ENCODE measurements around the gene PAQR7.

The PAQR7 gene, protein sequence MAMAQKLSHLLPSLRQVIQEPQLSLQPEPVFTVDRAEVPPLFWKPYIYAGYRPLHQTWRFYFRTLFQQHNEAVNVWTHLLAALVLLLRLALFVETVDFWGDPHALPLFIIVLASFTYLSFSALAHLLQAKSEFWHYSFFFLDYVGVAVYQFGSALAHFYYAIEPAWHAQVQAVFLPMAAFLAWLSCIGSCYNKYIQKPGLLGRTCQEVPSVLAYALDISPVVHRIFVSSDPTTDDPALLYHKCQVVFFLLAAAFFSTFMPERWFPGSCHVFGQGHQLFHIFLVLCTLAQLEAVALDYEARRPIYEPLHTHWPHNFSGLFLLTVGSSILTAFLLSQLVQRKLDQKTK

GRCh38 chr1:25875154-25875855 lies at the start of gene PAQR7:
Gene PAQR7 (minus strand): TSS chr1:25875708. CDS start chr1:25863839, 11,869 bp downstream.
- Histone ChIP-seq H3K27me3 (ENCODE audit: low read depth, low read length) (no peaks in the 10 kb centered on the region), H3K4me3 (ENCODE audit: low read depth in 1 of 2, low read length in 2 of 2) (peak within 1 kb of the TSS; percentile 57 to 74), H3K36me3 (ENCODE audit: control insufficient read depth in 1 of 2, insufficient read depth in 2 of 2, low read length in 2 of 2) (peaks cover 0 to 3% of the 10 kb centered on the region in 2 donors), H3K27ac (ENCODE audit: low read length) (peak within 1 kb of the TSS; percentile 14), H3K9me3 (ENCODE audit: control insufficient read depth in 1 of 2, low read length in 2 of 2) (no peaks in the 10 kb centered on the region), H3K4me1 (ENCODE audit: control insufficient read depth in 1 of 2, insufficient read depth in 2 of 2, low read length in 2 of 2) (peaks cover 18 to 31% of the 10 kb centered on the region in 2 donors)

DNA sequence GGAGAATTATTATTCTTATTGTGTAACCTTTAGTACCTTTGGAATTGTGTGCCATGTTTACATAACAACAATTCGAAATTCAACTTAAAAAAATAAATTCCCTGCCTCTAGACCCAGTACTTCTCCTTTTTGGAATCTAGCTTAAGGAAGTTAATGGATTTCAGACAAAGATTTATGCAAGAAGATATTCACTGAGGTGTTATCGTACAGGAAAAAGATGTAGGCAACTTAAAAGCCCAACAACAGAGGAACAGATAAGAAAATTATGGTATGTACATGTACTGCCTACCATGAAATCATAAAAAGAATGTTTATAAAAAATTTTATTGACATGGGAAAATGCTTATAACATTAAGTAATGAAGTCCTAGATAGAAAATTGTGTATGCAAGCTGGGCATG lies 48.9 kb upstream of the PAQR7 start:
- Histone ChIP-seq H3K27me3 (ENCODE audit: low read depth, low read length) (peaks cover 5% of the 10 kb centered on the region), H3K4me1 (ENCODE audit: control insufficient read depth in 1 of 2, insufficient read depth in 2 of 2, low read length in 2 of 2) (peaks cover 0 to 27% of the 10 kb centered on the region in 2 donors), H3K36me3 (ENCODE audit: control insufficient read depth in 1 of 2, insufficient read depth in 2 of 2, low read length in 2 of 2) (no peaks in the 10 kb centered on the region), H3K27ac (ENCODE audit: low read length) (no peak overlapping the region), H3K4me3 (ENCODE audit: low read depth in 1 of 2, low read length in 2 of 2) (no peak overlapping the region), H3K9me3 (ENCODE audit: control insufficient read depth in 1 of 2, low read length in 2 of 2) (no peaks in the 10 kb centered on the region)

DNA sequence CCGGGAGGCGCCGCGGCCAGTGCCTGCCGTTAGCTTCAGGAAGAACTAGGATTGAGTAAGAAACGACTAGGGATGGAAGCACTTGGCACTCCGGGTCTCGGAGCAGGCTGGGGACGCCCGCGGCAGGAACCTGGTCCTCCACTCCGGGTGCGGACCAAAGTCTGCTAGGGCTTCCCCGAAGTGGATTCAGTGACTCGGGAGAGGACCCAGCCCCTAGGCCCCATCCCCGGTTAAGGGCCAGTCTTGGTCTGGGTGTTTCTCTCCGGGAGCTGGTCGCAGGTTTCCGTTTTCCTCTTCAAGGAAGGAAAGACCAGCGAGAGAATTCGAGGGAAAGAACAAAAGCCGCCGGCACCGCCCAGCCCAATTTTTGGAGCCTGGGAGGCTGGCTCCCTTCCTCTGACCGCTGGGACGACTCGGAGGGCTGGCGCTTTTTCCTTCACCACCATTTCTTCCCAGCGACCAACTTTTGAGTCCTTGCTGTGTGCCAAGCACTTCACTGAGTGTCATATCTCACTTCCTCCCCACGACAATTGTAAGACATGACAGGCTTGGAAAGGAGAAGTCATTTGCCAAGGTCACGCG lies 47.6 kb upstream of the PAQR7 start:
- Histone ChIP-seq H3K27ac (ENCODE audit: low read length) (peak overlapping the region; percentile 23), H3K4me1 (ENCODE audit: control insufficient read depth in 1 of 2, insufficient read depth in 2 of 2, low read length in 2 of 2) (peaks cover 0 to 27% of the 10 kb centered on the region in 2 donors), H3K4me3 (ENCODE audit: low read depth in 1 of 2, low read length in 2 of 2) (peak overlapping the region; percentile 69 to 78), H3K9me3 (ENCODE audit: control insufficient read depth in 1 of 2, low read length in 2 of 2) (no peaks in the 10 kb centered on the region), H3K27me3 (ENCODE audit: low read depth, low read length) (peaks cover 5% of the 10 kb centered on the region), H3K36me3 (ENCODE audit: control insufficient read depth in 1 of 2, insufficient read depth in 2 of 2, low read length in 2 of 2) (no peaks in the 10 kb centered on the region)

DNA sequence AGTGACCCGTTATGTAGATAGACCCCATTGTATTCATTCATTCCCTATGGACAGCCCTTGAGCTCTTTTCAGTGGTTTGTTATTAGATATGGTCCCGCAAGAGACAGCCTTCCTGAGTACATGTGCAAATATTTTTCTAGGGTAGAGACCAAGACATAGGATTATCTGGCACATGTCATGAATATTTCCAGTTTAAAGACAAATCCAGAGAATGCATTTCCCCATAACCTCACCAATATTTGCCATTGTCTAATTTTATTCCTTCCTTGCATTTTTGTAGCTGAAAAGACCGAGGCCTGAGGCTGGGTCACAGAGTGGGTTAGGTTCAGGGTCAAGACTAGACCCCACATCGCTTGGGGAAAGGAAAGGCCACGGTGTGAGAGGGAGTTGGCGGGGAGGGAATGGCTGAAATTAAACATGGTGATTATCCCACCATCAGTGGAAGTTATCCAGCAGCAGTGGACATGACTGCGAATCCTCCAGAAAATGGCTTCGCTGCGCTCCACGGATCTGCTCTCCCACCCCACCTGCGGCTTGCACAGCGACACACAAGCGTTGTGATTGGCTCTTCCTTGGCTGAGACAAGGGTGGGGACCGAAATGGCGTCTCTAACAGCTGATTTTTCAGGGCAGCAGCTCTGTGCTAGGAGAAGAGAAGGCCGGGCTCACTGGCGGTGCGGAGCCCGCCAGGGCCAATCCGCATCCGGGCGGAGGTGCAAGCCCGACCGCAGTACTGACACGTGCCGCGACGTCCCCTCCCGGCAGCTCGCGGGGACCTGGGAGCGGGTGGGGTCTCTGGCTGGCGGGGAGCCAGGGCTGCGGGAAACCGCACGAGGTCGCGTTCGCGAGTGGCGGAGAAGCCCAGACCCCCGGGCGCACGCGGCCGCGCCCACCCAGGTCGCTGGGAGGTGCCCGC lies 46.8 kb upstream of the PAQR7 start:
- Histone ChIP-seq H3K9me3 (ENCODE audit: control insufficient read depth in 1 of 2, low read length in 2 of 2) (no peaks in the 10 kb centered on the region), H3K27me3 (ENCODE audit: low read depth, low read length) (peaks cover 5% of the 10 kb centered on the region), H3K4me3 (ENCODE audit: low read depth in 1 of 2, low read length in 2 of 2) (peak overlapping the region; percentile 69 to 78), H3K36me3 (ENCODE audit: control insufficient read depth in 1 of 2, insufficient read depth in 2 of 2, low read length in 2 of 2) (no peaks in the 10 kb centered on the region), H3K4me1 (ENCODE audit: control insufficient read depth in 1 of 2, insufficient read depth in 2 of 2, low read length in 2 of 2) (peaks cover 0 to 27% of the 10 kb centered on the region in 2 donors), H3K27ac (ENCODE audit: low read length) (peak overlapping the region; percentile 23)

- Histone ChIP-seq H3K36me3 (ENCODE audit: control insufficient read depth in 1 of 2, insufficient read depth in 2 of 2, low read length in 2 of 2) (no peaks in the 10 kb centered on the region), H3K27ac (ENCODE audit: low read length) (no peak overlapping the region), H3K4me1 (ENCODE audit: control insufficient read depth in 1 of 2, insufficient read depth in 2 of 2, low read length in 2 of 2) (peaks cover 0 to 13% of the 10 kb centered on the region in 2 donors), H3K27me3 (ENCODE audit: low read depth, low read length) (peaks cover 5% of the 10 kb centered on the region), H3K9me3 (ENCODE audit: control insufficient read depth in 1 of 2, low read length in 2 of 2) (no peaks in the 10 kb centered on the region), H3K4me3 (ENCODE audit: low read depth in 1 of 2, low read length in 2 of 2) (no peak overlapping the region)
These were observed 43.1 kb upstream of the PAQR7 start for GRCh38 chr1:25918615-25919014.

- Histone ChIP-seq H3K27me3 (ENCODE audit: low read depth, low read length) (no peaks in the 10 kb centered on the region), H3K9me3 (ENCODE audit: control insufficient read depth in 1 of 2, low read length in 2 of 2) (no peaks in the 10 kb centered on the region), H3K36me3 (ENCODE audit: control insufficient read depth in 1 of 2, insufficient read depth in 2 of 2, low read length in 2 of 2) (no peaks in the 10 kb centered on the region), H3K4me3 (ENCODE audit: low read depth in 1 of 2, low read length in 2 of 2) (no peak overlapping the region), H3K4me1 (ENCODE audit: control insufficient read depth in 1 of 2, insufficient read depth in 2 of 2, low read length in 2 of 2) (peaks cover 0 to 8% of the 10 kb centered on the region in 2 donors), H3K27ac (ENCODE audit: low read length) (no peak overlapping the region)
These were observed 42.5 kb upstream of the PAQR7 start for GRCh38 chr1:25917996-25918395.

GRCh38 chr1:25916460-25916859 lies 41.0 kb upstream of the PAQR7 start:
- Histone ChIP-seq H3K9me3 (ENCODE audit: control insufficient read depth in 1 of 2, low read length in 2 of 2) (no peaks in the 10 kb centered on the region), H3K27me3 (ENCODE audit: low read depth, low read length) (no peaks in the 10 kb centered on the region), H3K36me3 (ENCODE audit: control insufficient read depth in 1 of 2, insufficient read depth in 2 of 2, low read length in 2 of 2) (no peaks in the 10 kb centered on the region), H3K4me1 (ENCODE audit: control insufficient read depth in 1 of 2, insufficient read depth in 2 of 2, low read length in 2 of 2) (no peaks in the 10 kb centered on the region), H3K4me3 (ENCODE audit: low read depth in 1 of 2, low read length in 2 of 2) (no peak overlapping the region), H3K27ac (ENCODE audit: low read length) (no peak overlapping the region)

DNA sequence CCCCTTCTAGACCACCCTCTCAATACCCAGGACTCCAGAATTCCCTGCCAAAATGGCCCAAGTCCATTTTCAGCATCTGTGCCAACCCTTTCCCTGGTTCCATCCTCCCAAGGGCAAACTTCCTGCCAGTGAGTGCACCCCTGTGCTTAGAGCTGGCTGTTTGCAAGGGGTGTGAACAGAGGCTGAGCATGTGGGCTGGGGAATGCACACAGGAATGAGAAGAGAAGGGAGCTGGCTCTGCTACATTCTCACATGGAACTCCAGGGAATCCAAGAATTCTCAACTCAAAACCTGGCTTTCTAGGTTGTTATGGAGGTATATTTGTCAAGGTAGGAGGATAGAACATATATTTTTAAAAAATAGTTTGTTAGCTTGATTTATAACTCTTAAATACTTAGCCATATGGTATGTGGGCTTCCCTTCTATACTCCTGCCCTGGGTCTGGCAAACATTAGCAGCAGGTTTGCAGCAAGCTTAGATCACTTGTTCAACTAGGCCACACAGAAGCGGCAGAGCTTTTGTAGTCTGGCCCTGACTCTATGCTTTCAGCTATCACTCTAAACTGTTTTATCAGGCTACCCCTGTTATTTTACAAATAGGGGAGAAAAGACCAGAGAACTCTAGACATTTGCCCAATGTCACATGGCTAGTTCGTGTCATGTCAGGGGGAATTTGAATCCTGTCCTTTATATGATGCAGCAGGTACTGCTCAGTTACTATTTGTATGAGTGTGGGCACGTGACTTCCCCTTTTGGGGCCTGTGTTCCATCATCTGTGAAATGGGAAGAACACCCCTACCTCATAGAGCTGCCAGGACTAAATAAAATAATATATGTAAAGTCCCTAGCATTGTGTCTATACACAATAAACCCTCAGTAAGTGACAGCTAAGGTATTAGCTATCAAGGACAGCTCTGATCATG lies 38.8 kb upstream of the PAQR7 start:
- Histone ChIP-seq H3K27ac (ENCODE audit: low read length) (no peak overlapping the region), H3K9me3 (ENCODE audit: control insufficient read depth in 1 of 2, low read length in 2 of 2) (no peaks in the 10 kb centered on the region), H3K36me3 (ENCODE audit: control insufficient read depth in 1 of 2, insufficient read depth in 2 of 2, low read length in 2 of 2) (no peaks in the 10 kb centered on the region), H3K27me3 (ENCODE audit: low read depth, low read length) (no peaks in the 10 kb centered on the region), H3K4me1 (ENCODE audit: control insufficient read depth in 1 of 2, insufficient read depth in 2 of 2, low read length in 2 of 2) (no peaks in the 10 kb centered on the region), H3K4me3 (ENCODE audit: low read depth in 1 of 2, low read length in 2 of 2) (no peak overlapping the region)

GRCh38 chr1:25913206-25913605 lies 37.7 kb upstream of the PAQR7 start:
- no peaks in the 10 kb centered on the region for H3K4me1 ChIP-seq (ENCODE audit: control insufficient read depth in 1 of 2, insufficient read depth in 2 of 2, low read length in 2 of 2)
- H3K36me3 ChIP-seq (ENCODE audit: control insufficient read depth in 1 of 2, insufficient read depth in 2 of 2, low read length in 2 of 2) = no peaks in the 10 kb centered on the region
- H3K27ac ChIP-seq (ENCODE audit: low read length) = no peak overlapping the region
- H3K4me3 ChIP-seq (ENCODE audit: low read depth in 1 of 2, low read length in 2 of 2) = no peak overlapping the region
- no peaks in the 10 kb centered on the region for H3K27me3 ChIP-seq (ENCODE audit: low read depth, low read length)
- H3K9me3 ChIP-seq (ENCODE audit: control insufficient read depth in 1 of 2, low read length in 2 of 2) = no peaks in the 10 kb centered on the region

DNA sequence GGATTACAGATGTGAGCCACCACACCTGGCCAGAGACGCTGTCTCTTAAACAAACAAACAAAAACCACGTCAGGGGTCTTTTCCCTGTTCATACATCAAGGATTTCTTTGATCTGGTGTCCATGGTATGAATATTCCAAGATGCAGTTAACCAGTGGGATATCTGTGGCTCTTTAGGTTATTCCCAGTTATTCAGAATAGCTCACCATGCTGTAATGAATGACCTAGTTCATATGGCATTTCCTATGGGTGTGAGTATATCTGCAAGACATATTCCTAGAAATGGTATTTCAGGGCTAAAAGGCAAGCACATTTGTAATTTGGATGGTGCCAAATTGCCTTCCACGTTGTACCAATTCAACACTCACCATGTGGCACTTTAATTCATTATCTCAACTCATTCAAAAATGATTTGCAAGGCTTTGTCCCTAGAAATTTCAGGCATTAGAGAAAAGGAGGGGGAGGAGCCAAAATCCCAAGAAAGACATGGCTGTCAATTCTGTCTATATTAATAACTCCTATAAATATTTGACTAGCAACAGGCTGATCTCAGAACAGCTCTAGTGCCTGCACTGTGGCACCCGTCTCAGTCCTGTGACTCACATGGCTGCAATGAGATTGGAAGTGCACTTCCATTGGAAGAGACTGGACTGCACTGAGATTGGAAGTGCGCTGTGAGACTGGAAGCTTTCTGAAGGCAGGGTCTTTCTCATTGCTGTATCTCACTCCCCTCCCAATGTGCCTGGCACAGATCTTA lies 36.7 kb upstream of the PAQR7 start:
- no peaks in the 10 kb centered on the region for H3K4me1 ChIP-seq (ENCODE audit: control insufficient read depth in 1 of 2, insufficient read depth in 2 of 2, low read length in 2 of 2)

More for the DNA sequence above, 36.7 kb upstream of the PAQR7 start:
- no peaks in the 10 kb centered on the region for H3K36me3 ChIP-seq (ENCODE audit: control insufficient read depth in 1 of 2, insufficient read depth in 2 of 2, low read length in 2 of 2)
- no peak overlapping the region for H3K27ac ChIP-seq (ENCODE audit: low read length)
- H3K9me3 ChIP-seq (ENCODE audit: control insufficient read depth in 1 of 2, low read length in 2 of 2) = no peaks in the 10 kb centered on the region
- no peaks in the 10 kb centered on the region for H3K27me3 ChIP-seq (ENCODE audit: low read depth, low read length)
- H3K4me3 ChIP-seq (ENCODE audit: low read depth in 1 of 2, low read length in 2 of 2) = no peak overlapping the region

Data from muscle layer of duodenum (tissue), 2 donors.